ENCODE results near the gene WDR31.

WDR31 gene

DNA sequence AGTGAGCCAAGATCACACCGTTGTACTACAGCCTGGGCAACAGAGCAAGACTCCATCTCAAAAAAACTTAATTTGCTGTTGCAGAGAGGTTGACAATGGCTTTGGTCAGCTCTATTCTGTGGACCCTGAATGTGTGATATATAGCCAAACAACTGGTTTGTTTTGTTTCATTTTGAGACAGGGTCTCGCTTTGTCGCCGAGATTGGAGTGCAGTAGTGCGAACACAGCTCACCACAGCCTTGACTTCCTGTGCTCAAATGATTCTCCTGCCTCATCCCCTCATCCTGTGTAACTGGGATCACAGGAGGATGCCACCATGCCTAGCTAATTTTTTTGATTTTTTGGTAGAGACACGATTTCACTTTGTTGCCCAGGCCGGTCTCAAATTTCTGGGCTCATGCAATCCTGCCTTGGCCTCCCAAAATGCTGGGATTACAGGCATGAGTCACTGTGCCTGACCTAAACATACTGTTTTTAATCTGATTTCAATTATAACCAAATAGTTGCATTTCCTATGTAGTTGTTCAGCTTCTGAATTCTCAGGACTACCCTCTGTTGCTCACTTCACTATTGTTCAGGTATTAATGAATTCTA, 46.7 kb downstream of the WDR31 start:
- DNase-seq, result no peak

DNA sequence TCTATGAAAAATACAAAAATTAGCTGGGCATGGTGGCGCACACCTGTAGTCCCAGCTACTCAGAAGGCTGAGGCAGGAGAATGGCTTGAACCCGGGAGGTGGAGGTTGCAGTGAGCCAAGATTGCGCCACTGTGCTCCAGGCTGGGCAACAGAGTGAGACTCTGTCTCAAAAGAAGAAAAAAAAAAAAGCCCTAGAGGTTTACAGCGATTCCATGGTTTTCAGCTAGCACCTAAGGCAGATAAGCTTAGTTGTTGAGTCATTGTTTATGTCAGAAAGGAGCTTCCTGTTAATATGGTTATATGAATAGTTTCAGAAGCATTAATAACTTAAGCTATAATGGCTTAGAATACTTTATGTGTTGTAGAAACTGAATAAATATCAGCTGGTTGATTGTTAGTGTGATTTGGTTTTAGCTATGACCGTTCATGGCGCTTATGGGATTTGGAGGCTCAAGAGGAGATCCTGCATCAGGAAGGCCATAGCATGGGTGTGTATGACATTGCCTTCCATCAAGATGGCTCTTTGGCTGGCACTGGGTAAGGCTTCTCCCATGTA, 49.9 kb downstream of the WDR31 start:
- no peak for DNase-seq

DNA sequence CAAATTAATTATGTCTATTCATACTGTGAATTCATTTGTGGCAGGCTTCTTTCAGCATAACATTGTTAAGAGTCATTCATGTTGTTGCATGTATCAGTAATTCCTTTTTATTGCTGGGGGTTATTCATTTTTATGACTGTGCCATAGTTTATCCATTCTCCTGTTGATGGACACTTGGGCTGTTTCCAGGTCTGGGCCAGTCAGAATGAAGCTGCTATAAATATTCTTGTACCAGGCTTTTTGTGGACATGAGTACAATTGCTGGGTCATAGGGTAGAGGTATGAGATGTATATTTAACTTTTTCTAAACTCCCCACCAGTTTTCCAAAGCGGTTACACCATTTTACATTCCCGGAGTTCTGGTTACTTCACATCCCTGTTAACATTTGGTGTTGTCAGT, 51.0 kb downstream of the WDR31 start:
- DNase-seq, result no peak

DNA sequence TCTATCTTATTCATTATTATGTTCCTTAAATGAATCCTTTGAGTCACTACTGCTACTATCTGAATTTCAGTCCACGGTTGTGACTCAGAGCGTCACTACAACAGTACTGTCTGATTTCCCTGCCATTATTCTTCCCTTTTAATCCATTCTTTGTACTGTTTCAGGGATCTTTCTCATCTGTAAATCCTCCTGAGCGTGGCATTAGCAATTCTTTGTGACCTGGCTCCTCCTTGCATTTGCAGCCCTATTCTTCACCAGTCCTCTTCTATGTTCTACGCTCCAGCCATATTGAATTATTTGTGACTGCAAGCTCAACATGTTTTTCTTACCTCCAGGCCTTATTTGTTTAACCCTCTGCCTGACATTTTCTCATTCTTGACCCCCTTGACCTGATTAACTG, 58.7 kb downstream of the WDR31 start:
- no peak for DNase-seq

DNA sequence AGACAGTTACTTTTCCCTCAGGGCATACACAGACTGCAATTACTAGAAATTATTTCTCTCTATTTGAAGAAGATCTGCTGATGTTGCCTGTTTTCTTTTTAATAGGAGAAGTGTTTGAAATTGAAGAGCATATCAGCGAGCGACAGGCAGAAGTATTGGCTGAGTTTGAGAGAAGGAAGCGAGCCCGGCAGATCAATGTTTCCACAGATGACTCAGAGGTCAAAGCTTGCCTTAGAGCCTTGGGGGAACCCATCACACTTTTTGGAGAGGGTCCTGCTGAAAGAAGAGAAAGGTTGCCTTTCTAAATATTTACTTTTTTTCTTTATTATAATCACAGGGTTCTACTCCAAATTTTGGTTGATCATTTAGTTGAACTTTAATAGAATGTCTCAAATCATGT, 61.2 kb downstream of the WDR31 start:
- no peak for DNase-seq

DNA sequence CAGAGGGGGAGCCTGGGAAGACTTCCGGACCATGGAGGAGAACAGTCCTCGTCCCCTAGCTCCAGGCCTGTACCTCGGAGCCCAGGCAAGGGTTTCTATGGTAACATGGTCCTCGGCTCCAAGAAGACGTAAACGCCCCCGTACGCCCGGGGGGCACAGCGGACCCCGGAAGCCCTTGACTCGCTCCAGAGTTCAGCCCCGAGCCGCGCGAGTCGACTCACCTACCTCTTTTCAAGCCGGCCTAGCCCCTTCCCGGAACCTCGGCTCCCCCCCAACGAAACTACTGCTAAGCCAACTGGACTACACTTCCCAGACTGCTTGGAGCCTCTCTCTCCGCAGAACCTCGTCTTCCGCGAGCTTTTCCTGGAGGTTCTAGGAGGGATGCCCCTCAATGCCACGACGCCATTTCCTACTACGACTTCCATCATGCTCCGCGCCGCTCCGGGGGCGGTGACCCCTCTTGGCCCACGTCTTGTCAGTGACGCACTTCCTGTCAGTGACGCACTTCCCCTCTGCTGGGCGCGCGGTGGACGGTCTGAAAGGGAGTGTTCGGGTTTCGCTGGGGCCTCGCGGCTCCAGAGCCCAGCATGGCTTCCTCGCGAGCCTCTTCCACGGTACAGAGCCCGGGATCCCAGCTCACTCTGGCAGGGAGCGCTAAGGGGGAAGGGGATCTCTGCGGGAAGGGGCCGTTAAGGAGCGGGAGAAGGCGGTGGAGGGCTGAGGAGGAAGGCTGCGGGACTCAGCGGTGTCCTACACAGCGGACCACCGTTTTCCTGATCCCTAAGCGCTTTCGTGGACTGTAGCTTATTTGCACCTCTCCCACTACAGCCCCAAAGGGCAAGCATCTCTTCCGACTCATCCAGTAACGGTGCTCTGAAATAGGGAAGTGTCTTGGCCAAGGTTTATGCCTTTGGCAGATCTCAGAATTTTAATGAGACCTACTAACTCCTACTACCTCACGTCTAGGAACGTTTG, 64.6 kb downstream of the WDR31 start, which contains the start of the genes CDC26 and PRPF4:
TSS of gene CDC26 (minus strand) at position 416 of the 975 bp plus-strand sequence. CDS start 3,065 bp downstream, outside the sequence.
TSS of gene PRPF4 (plus strand) at position 502 of the 975 bp plus-strand sequence. CDS start at position 588, 86 bp downstream.
- DNase-seq, result peak; percentile 94

DNA sequence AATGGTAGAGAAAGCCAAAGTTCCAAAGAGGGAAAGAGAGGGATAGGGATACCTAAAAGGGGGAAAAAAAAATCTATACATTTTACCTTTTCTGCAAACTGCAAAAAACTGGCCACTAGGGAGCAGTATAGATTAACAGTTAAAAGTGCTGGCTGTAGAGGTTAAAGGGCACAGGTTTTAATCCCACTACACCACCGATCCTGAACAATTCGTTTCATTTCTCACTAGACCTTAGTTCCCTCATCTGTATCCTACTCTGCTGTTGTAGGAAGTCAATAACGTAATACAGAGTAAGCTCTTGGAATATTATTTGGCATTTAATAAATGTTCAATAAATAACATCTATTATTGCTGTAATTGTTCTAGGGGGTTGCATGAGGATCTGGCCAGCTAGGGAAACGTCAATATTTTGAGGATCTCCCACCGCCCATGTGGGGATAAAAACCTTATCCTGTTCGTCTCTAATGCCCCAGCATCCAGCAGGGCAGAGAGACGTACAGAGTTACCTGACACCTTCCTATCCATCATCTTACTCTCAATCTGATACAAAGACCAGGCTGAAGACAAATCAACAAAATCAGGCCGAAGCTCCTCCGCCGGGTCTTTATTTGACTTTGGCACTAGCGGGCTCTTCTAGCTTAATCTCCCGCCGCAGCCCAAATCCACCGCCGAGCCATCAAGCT, 65.5 kb downstream of the WDR31 start:
- DNase-seq, result no peak

DNA sequence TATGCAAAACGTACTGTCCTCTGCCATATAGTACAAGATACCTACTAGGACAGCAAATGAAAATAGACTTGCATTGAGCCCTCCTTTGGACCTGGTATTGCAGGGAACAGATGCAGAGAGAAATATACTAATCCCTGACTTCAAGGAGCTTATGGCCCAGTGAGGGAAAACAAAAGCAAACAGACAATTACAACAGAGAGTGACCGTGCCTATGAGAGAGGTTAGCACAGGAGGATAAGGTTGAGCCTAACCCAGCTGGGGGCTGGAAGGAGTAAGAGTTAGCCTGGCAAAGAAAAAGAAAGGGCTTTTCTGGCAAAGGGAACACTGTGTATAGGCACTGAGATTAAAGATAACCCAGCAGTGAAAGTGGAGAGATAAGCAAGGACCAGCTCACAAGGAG, 70.2 kb downstream of the WDR31 start:
- DNase-seq, result no peak

DNA sequence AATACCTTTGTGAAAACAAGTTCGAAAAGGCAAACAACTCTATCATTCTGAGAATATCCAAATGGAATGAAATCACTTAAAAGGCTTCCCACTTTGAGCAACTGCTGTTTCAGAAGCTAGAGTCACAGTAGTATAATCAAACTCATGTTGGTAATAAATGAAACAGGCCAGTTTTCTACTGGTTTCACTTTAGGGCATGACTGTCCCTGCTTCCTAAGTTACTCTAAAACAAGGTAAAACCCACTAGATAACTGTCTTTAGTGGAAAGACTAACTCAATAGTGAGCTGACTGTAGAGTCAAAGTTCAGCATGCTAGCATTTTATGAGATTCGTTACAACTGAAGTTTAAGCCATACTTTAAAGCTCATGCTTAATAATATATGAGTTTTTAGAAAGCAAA, 70.7 kb downstream of the WDR31 start:
- DNase-seq, result no peak

DNA sequence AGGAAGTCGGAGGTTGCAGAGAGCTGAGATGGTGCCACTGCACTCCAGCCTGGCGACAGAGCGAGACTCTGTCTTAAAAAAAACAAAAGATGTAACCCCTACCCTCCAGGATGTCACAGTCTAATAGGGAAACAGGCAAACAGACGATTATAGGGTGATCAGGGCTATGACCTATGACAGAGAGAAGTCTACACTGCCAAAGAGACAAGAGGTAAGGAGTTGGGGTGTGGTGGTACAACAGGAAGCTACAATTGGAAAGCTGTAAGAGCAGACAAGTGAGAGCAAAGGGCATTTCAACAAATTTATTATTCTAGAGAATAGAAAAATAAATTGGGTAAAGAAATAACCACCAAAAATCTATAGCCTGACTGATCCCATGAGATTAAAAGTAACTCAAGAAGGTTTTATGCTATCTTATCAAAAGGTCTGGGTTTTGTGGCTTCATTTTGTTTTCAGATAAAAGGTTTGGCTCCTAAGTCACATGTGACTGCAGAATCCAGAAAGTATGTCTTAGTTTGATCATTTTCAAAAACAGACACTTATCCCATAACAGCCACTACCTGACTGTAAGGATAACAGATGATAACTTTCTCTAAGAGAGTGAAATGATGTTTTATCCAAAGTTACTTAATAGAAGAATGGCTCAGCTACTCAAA, 72.0 kb downstream of the WDR31 start:
- no peak for DNase-seq

DNA sequence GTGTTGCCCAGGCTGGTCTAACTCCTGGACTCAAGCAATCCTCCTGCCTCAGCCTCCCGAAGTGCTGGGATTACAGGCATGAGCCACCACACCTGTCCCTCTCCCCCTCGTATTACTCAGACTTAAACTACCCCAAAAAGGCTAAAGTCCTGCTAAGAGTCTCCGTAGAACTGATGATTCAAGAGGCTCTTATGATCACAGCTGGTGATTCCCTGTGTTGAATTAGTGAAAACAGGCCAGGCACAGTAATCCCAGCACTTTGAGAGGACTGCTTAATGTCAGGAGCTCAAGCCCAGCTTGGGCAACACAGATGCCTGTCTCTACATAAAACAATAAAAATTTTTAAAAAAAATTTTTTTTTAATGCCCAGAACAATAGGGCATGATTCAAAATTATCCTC, 73.9 kb downstream of the WDR31 start:
- no peak for DNase-seq
